ENCODE results near the gene ARSA.
"Not testable (repeated sequence)": the region's sequence is repeated elsewhere in the genome, so short reads cannot be mapped to it uniquely, and the experiment has no call there.

Gene ARSA

GRCh38 chr22:50620593-50621355 lies 7.2 kb downstream of the ARSA start:
- peak; percentile 39 for DNase-seq

DNA sequence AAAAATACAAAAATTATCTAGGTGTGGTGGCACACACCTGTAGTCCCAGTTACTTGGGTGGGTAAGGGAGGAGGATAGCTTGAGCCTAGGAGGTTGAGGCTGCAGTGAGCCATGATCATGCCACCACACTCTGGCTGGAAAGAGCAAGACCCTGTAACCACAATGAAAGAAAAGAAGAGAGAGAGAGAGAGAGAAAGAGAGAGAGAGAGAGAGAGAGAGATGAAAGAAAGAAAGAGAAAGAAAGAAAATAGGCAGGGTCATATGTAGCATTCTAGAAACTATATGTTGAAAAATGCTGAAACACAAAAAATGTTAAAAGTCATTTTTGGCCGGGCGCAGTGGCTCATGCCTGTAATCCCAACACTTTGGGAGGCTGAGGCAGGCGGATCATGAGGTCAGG lies 13.7 kb downstream of the ARSA start:
- not testable (repeated sequence) for DNase-seq

DNA sequence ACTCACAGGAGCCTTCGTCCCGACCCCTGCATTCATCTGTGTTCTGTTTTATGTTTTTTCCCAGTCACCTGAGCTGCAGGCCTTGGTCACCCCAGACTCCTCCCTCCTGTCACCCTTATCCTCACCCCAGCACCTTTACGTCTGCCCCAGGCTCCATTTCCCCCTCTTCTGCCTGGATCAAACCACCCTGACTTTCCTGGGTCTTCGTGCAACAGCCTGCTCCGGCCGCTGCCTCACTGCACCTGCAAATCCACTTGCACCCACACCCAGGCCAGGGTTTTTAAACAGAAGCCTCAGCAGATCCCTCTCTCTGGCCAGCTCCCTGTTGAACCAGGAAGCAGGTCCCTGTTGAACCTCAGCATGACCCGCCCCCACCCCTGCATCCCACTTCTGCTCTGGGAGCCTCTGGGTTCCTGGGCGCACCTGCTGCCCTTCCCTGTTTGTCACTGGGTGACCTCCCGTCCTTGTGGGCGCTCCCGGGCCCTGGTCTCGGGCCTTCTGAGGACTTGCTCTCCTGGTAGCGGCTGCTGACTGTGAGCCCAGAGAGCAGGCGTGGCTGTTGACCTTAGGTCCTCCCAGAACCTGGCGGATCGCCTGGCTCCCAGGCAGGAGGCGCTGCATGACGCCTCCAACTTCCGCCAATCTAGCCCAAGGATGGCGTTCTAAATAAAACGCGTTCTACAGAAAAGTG lies 14.5 kb downstream of the ARSA start:
- DNase-seq = peak; percentile 37

- no peak for DNase-seq
Observed at GRCh38 chr22:50612528-50613221, 15.3 kb downstream of the ARSA start.

DNA sequence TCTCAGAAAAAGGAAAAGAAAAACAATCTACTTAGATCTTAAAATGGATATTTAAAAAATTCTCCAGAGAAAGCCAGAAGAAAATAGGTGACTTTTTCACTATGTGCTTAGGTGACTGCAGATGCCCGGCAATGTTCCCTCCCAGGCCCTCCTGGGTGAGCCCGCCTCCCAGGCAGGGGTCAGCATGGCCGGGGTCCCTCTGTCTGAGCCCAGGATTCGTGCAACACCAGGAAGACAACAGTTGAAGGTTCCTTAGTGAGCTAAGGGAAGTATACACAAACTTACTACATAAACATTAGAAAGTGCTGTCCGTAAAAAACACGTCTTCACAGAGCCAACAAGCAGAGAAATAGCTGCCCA lies 15.8 kb downstream of the ARSA start:
- DNase-seq = no peak

GRCh38 chr22:50611341-50612060 lies 16.5 kb downstream of the ARSA start:
- DNase-seq = no peak

GRCh38 chr22:50610581-50610980 lies 17.4 kb downstream of the ARSA start:
- no peak for DNase-seq

GRCh38 chr22:50610041-50610451 lies 17.9 kb downstream of the ARSA start:
- no peak for DNase-seq

- DNase-seq = no peak
Observed at GRCh38 chr22:50609599-50609998, 18.4 kb downstream of the ARSA start.

DNA sequence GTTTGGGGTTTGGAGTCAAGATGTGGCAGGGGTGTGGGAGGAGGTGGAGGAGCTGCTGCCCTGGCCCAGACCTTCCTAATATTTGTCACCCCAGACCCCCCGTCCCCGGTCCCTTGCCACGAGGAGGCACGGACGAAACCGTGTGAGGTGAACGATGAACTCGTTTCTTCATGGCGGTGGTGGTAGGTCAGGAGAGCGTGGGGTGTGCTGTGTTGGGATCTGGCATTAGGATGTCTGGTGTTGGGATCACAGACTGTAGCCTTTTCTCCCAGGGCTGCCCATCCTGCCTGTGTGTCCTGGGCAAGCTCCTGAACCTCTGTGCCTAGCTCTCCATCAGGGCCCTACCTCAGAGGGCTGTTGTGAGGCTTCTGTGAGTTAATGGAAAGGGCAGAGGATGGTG lies 19.0 kb downstream of the ARSA start:
- DNase-seq = no peak

DNA sequence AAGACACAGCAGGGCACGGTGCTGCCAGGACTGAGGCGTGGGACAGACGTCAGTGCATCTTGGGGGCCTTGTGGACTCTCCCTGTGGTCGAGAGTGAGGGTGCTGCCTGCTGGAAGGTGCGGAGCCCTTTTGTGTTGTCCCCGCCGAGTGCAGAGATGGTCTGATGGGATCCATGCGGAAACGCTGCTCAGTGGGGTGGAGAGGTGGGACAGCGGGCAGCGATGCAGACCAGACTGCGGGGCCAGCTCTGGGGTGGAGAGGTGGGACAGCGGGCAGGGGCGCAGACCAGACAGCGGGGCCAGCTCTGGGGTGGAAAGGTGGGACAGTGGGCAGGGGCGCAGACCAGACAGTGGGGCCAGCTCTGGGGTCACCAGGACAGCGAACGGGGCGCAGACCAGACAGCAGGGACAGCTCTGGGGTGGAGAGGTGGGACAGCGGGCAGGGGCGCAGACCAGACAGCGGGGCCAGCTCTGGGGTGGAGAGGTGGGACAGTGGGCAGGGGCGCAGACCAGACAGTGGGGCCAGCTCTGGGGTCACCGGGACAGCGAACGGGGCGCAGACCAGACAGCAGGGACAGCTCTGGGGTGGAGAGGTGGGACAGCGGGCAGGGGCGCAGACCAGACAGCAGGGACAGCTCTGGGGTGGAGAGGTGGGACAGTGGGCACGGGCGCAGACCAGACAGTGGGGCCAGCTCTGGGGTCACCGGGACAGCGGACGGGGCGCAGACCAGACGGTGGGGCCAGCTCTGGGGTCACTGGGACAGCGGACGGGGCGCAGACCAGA lies 19.7 kb downstream of the ARSA start:
- DNase-seq = not testable (repeated sequence)

GRCh38 chr22:50607659-50608020 lies 20.3 kb downstream of the ARSA start:
- DNase-seq = no peak

GRCh38 chr22:50606946-50607658 lies 20.9 kb downstream of the ARSA start:
- DNase-seq = no peak

GRCh38 chr22:50606165-50606945 lies 21.6 kb downstream of the ARSA start:
- DNase-seq = no peak

DNA sequence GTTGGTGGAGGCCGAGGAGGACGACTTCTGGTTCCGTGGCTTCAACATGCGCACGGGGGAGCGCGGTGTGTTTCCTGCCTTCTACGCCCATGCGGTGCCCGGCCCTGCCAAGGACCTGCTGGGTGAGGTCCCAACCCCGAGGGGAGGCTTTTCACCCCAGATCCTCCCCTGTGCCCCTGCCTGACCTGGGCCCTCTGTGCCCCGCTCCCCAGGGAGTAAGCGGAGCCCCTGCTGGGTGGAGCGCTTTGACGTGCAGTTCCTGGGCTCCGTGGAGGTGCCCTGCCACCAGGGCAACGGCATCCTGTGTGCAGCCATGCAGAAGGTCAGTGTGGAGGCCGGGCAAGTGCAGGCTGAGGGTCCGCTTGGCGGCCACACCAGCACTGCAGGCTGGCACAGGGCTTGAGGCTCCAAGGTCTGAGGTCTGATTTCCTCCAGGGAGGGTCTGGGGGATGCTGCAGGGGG lies 22.3 kb downstream of the ARSA start:
- no peak for DNase-seq

GRCh38 chr22:50605002-50605612 lies 22.8 kb downstream of the ARSA start:
- no peak for DNase-seq

DNA sequence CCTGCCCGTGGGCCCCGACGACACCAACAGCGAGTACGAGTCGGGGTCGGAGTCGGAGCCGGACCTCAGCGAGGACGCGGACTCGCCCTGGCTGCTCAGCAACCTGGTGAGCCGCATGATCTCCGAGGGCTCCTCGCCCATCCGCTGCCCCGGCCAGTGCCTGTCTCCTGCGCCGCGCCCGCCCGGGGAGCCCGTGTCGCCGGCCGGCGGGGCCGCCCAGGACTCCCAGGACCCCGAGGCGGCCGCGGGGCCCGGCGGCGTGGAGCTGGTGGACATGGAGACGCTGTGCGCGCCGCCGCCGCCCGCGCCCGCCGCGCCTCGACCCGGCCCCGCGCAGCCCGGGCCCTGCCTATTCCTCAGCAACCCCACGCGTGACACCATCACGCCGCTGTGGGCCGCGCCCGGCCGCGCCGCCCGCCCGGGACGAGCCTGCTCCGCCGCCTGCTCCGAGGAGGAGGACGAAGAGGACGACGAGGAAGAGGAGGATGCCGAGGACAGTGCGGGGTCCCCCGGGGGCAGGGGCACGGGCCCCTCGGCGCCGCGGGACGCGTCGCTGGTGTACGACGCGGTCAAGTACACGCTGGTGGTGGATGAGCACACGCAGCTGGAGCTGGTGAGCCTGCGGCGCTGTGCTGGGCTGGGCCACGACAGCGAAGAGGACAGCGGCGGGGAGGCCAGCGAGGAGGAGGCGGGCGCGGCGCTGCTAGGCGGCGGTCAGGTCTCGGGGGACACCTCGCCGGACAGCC lies 23.5 kb downstream of the ARSA start:
- DNase-seq = no peak

DNA sequence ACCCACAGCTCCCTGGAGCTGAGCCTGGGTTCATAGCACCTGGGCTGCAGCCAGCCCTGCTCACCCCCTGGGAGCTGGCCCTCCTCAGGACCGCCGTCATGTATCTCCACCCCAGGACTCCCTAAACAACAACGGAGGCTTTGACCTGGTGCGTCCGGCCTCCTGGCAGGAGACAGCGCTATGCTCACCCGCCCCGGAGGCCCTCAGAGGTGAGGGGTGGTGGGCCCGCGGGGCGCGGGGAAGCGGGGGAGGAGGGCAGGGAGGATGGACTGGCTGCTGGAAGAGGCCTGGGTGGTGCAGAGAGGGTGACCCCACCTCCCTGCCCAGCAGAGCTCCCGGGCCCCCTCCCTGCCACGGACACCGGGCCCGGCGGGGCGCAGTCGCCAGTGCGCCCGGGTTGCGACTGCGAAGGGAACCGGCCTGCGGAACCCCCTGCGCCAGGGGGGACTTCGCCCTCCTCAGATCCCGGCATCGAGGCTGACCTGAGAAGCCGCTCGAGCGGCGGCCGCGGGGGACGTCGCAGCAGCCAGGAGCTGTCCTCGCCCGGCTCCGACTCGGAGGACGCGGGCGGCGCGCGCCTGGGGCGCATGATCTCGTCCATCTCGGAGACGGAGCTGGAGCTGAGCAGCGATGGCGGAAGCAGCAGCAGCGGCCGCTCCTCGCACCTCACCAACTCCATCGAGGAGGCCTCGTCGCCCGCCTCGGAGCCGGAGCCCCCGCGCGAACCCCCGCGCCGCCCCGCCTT lies 24.3 kb downstream of the ARSA start:
- DNase-seq = no peak

DNA sequence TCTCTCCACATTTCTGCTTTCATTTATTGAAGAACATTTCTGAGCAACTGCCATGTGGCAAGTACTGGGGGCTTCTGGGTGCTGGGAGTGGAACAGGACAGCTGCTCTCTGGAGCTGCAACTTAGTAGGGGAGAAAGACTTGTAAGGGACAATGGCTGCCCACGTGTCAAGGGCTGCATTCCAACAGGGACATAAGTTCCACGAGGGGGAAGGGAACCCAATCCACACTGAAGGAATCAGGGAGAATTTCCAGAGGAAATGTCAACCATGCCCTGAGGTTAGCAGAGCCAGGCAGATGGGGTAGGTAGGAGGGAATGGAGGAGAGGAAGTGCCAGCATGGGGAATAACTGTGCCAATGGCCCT lies 25.6 kb downstream of the ARSA start:
- no peak for DNase-seq
